ENCODE measurements around the gene ZFP62.
"Not testable (repeated sequence)": the region's sequence is repeated elsewhere in the genome, so short reads cannot be mapped to it uniquely, and the experiment has no call there.

The ZFP62 gene

DNA sequence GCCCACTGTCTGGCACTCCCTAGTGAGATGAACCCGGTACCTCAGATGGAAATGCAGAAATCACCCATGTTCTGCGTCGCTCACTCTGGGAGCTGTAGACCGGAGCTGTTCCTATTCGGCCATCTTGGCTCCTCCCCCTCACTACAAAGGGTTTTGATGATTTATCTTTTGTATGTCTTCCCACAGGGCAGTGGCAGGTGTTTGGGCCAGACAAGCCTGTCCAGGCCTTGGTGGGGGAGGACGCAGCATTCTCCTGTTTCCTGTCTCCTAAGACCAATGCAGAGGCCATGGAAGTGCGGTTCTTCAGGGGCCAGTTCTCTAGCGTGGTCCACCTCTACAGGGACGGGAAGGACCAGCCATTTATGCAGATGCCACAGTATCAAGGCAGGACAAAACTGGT lies 47.3 kb upstream of the ZFP62 start:
- H3K4me3 ChIP-seq (ENCODE audit: low read depth in 1 of 2, low read length in 1 of 2): peak overlapping the region; percentile 53 to 74
- H3K36me3 ChIP-seq: peaks cover 21% of the 10 kb centered on the region
- TF ChIP-seq, protein P1, sequence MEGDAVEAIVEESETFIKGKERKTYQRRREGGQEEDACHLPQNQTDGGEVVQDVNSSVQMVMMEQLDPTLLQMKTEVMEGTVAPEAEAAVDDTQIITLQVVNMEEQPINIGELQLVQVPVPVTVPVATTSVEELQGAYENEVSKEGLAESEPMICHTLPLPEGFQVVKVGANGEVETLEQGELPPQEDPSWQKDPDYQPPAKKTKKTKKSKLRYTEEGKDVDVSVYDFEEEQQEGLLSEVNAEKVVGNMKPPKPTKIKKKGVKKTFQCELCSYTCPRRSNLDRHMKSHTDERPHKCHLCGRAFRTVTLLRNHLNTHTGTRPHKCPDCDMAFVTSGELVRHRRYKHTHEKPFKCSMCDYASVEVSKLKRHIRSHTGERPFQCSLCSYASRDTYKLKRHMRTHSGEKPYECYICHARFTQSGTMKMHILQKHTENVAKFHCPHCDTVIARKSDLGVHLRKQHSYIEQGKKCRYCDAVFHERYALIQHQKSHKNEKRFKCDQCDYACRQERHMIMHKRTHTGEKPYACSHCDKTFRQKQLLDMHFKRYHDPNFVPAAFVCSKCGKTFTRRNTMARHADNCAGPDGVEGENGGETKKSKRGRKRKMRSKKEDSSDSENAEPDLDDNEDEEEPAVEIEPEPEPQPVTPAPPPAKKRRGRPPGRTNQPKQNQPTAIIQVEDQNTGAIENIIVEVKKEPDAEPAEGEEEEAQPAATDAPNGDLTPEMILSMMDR (IDR thresholded peaks at IDR 0.05): no peak
- no peaks in the 10 kb centered on the region for H3K27me3 ChIP-seq
- no peaks in the 10 kb centered on the region for H3K9me3 ChIP-seq
- peaks cover 36 to 46% of the 10 kb centered on the region in 2 experiments for H3K4me1 ChIP-seq (ENCODE audit: control insufficient read depth in 1 of 2, insufficient read depth in 1 of 2, low read depth in 1 of 2, low read length in 1 of 2)
- H3K27ac ChIP-seq: peak overlapping the region; percentile 95

DNA sequence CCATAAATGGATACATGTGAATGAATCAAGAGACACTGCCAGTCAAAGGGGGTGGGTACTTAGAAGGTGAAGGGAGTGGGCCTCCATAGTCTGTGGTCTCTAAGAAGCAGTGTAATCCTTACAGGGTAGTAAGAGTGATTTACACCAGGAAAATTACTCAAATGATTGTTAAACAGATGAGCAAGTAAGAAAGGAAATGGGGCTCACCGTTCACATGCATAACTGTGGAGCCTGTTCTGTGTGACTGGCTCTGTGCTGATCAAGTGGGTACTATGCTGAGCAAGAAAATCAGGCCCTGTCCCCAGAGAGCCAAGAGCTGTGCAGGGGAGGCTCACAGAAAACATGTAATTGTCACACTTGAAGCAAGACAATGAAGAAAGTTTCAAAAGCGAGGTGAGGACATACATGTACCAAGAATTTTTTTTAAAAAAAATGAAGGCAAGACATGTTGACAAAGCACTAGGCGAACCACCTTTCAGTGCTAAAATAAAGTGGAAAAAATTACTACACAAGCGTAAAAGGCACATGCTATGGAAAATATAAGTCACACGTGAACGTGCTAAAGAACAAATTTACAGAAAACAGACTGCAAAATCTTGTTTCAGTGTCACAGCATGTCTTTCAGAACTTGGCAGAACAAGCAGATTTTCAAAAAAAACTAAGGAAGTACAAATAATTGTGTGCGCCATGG lies 40.4 kb upstream of the ZFP62 start:
- Histone ChIP-seq H3K4me3 (ENCODE audit: low read depth in 1 of 2, low read length in 1 of 2) (no peak overlapping the region), H3K4me1 (ENCODE audit: control insufficient read depth in 1 of 2, insufficient read depth in 1 of 2, low read depth in 1 of 2, low read length in 1 of 2) (peaks cover 24 to 26% of the 10 kb centered on the region in 2 experiments), H3K9me3 (no peaks in the 10 kb centered on the region), H3K27ac (peak overlapping the region; percentile 59), H3K27me3 (peaks cover 14% of the 10 kb centered on the region), H3K36me3 (no peaks in the 10 kb centered on the region)
- TF ChIP-seq, protein P1 (IDR thresholded peaks at IDR 0.05): no peak

- no peaks in the 10 kb centered on the region for H3K36me3 ChIP-seq
- peaks cover 24 to 26% of the 10 kb centered on the region in 2 experiments for H3K4me1 ChIP-seq (ENCODE audit: control insufficient read depth in 1 of 2, insufficient read depth in 1 of 2, low read depth in 1 of 2, low read length in 1 of 2)
- peak overlapping the region; percentile 59 for H3K27ac ChIP-seq
- no peaks in the 10 kb centered on the region for H3K9me3 ChIP-seq
- TF ChIP-seq, protein P1 (IDR thresholded peaks at IDR 0.05): no peak
- peaks cover 14% of the 10 kb centered on the region for H3K27me3 ChIP-seq
- no peak overlapping the region for H3K4me3 ChIP-seq (ENCODE audit: low read depth in 1 of 2, low read length in 1 of 2)
These were observed 39.1 kb upstream of the ZFP62 start for GRCh38 chr5:180900178-180900577.

DNA sequence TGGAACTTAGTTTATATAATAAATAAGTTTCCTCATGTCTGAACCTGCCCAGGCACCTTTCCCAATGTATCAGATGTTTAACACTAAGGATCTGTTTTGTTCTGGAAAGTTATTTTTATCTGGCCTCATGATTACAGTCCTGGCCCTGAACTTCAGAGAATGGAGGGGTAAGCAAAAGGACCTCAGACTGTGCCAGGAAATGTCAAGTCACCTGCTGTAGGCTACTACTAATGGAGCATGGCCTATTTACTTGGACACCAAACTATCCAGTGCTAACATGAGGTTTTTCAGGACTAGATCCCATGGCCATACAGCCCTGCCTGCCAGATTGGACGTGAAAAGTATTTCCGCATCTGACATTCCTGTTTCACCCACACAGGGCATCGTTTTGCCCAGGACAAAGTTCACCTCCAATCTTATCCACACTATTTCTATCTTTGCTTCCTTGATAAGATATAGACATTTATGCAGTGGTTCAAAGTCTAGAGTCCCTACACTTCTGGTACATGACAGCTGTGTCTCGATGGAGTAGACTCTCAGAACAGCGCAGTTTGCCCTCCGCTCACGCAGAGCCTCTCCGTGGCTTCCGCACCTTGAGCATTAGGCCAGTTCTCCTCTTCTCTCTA lies 37.7 kb upstream of the ZFP62 start, which contains the start of gene BTNL8:
TSS of gene BTNL8 (plus strand) at position 539 of the 626 bp plus-strand sequence. CDS start 152 bp downstream, outside the sequence.
- TF ChIP-seq, protein P1 (IDR thresholded peaks at IDR 0.05): no peak
- H3K9me3 ChIP-seq: no peaks in the 10 kb centered on the region

GRCh38 chr5:180895330-180895729 lies 34.3 kb upstream of the ZFP62 start:
- H3K4me1 ChIP-seq (ENCODE audit: control insufficient read depth in 1 of 2, insufficient read depth in 1 of 2, low read depth in 1 of 2, low read length in 1 of 2): peaks cover 6 to 12% of the 10 kb centered on the region in 2 experiments
- not testable (repeated sequence) for H3K9me3 ChIP-seq; H3K36me3 ChIP-seq; H3K27ac ChIP-seq; H3K4me3 ChIP-seq (ENCODE audit: low read depth in 1 of 2, low read length in 1 of 2)
- peaks cover 14% of the 10 kb centered on the region for H3K27me3 ChIP-seq

More for the DNA sequence above, 37.7 kb upstream of the ZFP62 start, which contains the start of gene BTNL8:
- Histone ChIP-seq H3K36me3 (no peaks in the 10 kb centered on the region), H3K27me3 (peaks cover 14% of the 10 kb centered on the region), H3K27ac (no peak within 1 kb of the TSS), H3K4me1 (ENCODE audit: control insufficient read depth in 1 of 2, insufficient read depth in 1 of 2, low read depth in 1 of 2, low read length in 1 of 2) (peaks cover 24 to 26% of the 10 kb centered on the region in 2 experiments), H3K4me3 (ENCODE audit: low read depth in 1 of 2, low read length in 1 of 2) (no peak within 1 kb of the TSS)

GRCh38 chr5:180889381-180889780 lies 28.3 kb upstream of the ZFP62 start:
- H3K27me3 ChIP-seq: peaks cover 5% of the 10 kb centered on the region

DNA sequence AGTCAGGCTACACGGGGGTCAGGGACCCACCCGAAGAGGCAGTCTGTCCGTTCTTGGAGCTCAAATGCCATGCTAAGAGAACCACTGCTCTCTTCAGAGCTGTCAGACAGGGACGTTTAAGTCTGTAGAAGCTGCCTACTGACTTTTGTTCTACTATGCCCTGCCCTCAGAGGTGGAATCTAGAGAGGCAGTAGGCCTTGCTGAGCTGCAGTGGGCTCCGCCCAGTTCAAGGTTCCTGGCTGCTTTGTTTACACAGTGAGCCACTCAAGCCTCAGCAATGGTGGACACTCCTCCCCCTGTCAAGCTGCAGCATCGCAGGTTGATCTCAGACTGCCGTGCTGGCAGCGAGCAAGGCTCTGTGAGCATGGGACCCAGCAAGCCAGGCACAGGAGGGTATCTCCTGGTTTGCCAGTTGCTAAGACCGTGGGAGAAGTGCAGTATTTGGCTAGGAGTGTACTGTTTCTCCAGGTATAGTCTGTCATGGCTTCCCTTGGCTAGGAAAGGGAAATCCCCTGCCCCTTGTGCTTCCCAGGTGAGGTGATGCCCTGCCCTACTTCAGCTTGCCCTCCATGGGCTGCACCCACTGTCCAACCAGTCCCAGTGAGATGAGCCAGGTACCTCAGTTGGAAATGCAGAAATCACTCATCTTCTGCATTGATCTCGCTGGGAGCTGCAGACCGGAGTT lies 24.9 kb upstream of the ZFP62 start:
- peaks cover 25% of the 10 kb centered on the region in 2 experiments for H3K4me1 ChIP-seq (ENCODE audit: control insufficient read depth in 1 of 2, insufficient read depth in 1 of 2, low read depth in 1 of 2, low read length in 1 of 2)
- H3K36me3 ChIP-seq; H3K27me3 ChIP-seq; H3K9me3 ChIP-seq; H3K27ac ChIP-seq; H3K4me3 ChIP-seq (ENCODE audit: low read depth in 1 of 2, low read length in 1 of 2): not testable (repeated sequence)

More at GRCh38 chr5:180889381-180889780, 28.3 kb upstream of the ZFP62 start:
- Histone ChIP-seq H3K36me3 (no peaks in the 10 kb centered on the region), H3K27ac (peak overlapping the region; percentile 85), H3K4me3 (ENCODE audit: low read depth in 1 of 2, low read length in 1 of 2) (peak overlapping the region in 1 of 2 experiments; percentile 42), H3K4me1 (ENCODE audit: control insufficient read depth in 1 of 2, insufficient read depth in 1 of 2, low read depth in 1 of 2, low read length in 1 of 2) (peaks cover 25% of the 10 kb centered on the region in 2 experiments), H3K9me3 (no peaks in the 10 kb centered on the region)
- TF ChIP-seq, protein P1 (IDR thresholded peaks at IDR 0.05): no peak
